ENCODE results near the gene FAM234B. TPM values are rescaled to one million over a fixed set of nuclear protein-coding genes. Genes with fewer than 3 reads are reported as not detected.
A peak's percentile ranks its signal among the peaks of the same experiment; 100 is the strongest.

FAM234B gene
- total RNA-seq, 1 experiment from 2014 or later = 11.4 TPM

GRCh38 chr12:13042666-13043230 is 1.4 kb upstream of the FAM234B start:
- CTCF ChIA-PET = interaction anchor here (1.4 kb wide), 1 partner anchor 59 kb away, joined by 4 read pairs; no protein-coding TSS in a partner anchor
- BruUV-seq (replicated peaks) = no TSS peak
- no peak overlapping the region for H3K4me3 Mint-ChIP-seq (ENCODE audit: unreplicated experiment)

GRCh38 chr12:13044906-13045299 is 722 bp downstream of the FAM234B start:
- peak overlapping the region; percentile 77 for H3K4me3 Mint-ChIP-seq (ENCODE audit: unreplicated experiment)
- Histone ChIP-seq H3K9me3 (no peaks in the 10 kb centered on the region), H3K36me3 (ENCODE audit: control insufficient read depth, insufficient read depth, low read length) (no peaks in the 10 kb centered on the region), H3K4me1 (peaks cover 7% of the 10 kb centered on the region), H3K4me3 (ENCODE audit: low read depth, low read length) (peak overlapping the region; percentile 96), H3K27me3 (replicated peaks; ENCODE audit: control insufficient read depth, insufficient read depth, low read length) (no peaks in the 10 kb centered on the region)
- ChIA-PET CTCF (interaction anchor here (0.6 to 1.0 kb wide), 3 partner anchors 20 to 189 kb away, joined by 3 read pairs; no protein-coding TSS in a partner anchor), POLR2A (interaction anchor here (0.7 kb wide), 1 partner anchor 173 kb away, joined by 7 read pairs; no protein-coding TSS in a partner anchor)
- no peak for TF ChIP-seq CTCF (IDR thresholded peaks at IDR 0.05; ENCODE audit: insufficient read depth in 1 of 2, low read depth in 1 of 2, low read length in 1 of 2, severe bottlenecking in 1 of 2, unreplicated experiment in 1 of 2)
- DNase-seq = no peak
- no peak overlapping the region for H3K27ac Mint-ChIP-seq (ENCODE audit: unreplicated experiment)
- intact Hi-C loops (cut with micrococcal nuclease; ENCODE audit: unreplicated experiment) = loop anchor here (2.0 kb wide), 1 partner anchor 44 kb away; the partner anchor contains the start of gene HEBP1
- H3K9me3 Mint-ChIP-seq (ENCODE audit: unreplicated experiment) = peaks cover 7% of the 10 kb centered on the region
- H3K36me3 Mint-ChIP-seq (ENCODE audit: insufficient read depth, unreplicated experiment) = peaks cover 6% of the 10 kb centered on the region
- BruUV-seq (replicated peaks) = no TSS peak
- H3K4me1 Mint-ChIP-seq (ENCODE audit: low read depth, unreplicated experiment) = peaks cover 10% of the 10 kb centered on the region
- H3K27me3 Mint-ChIP-seq (ENCODE audit: insufficient read depth, unreplicated experiment) = no peaks in the 10 kb centered on the region

More at GRCh38 chr12:13042666-13043230, 1.4 kb upstream of the FAM234B start:
- Histone ChIP-seq H3K9me3 (no peaks in the 10 kb centered on the region), H3K4me1 (peaks cover 13% of the 10 kb centered on the region), H3K4me3 (ENCODE audit: low read depth, low read length) (no peak overlapping the region), H3K36me3 (ENCODE audit: control insufficient read depth, insufficient read depth, low read length) (no peaks in the 10 kb centered on the region), H3K27me3 (replicated peaks; ENCODE audit: control insufficient read depth, insufficient read depth, low read length) (no peaks in the 10 kb centered on the region)
- H3K4me1 Mint-ChIP-seq (ENCODE audit: low read depth, unreplicated experiment) = peaks cover 4% of the 10 kb centered on the region
- DNase-seq = no peak
- intact Hi-C loops (cut with micrococcal nuclease; ENCODE audit: unreplicated experiment) = no loop called here
- no peak for TF ChIP-seq CTCF (IDR thresholded peaks at IDR 0.05; ENCODE audit: insufficient read depth in 1 of 2, low read depth in 1 of 2, low read length in 1 of 2, severe bottlenecking in 1 of 2, unreplicated experiment in 1 of 2)
- POLR2A ChIA-PET = no interaction called here
- no peak overlapping the region for H3K27ac Mint-ChIP-seq (ENCODE audit: unreplicated experiment)
- H3K36me3 Mint-ChIP-seq (ENCODE audit: insufficient read depth, unreplicated experiment) = peaks cover 6% of the 10 kb centered on the region
- no peaks in the 10 kb centered on the region for H3K27me3 Mint-ChIP-seq (ENCODE audit: insufficient read depth, unreplicated experiment)
- no peaks in the 10 kb centered on the region for H3K9me3 Mint-ChIP-seq (ENCODE audit: unreplicated experiment)

- Mint-ChIP-seq H3K36me3 (ENCODE audit: insufficient read depth, unreplicated experiment) (peaks cover 6% of the 10 kb centered on the region), H3K27ac (ENCODE audit: unreplicated experiment) (no peak overlapping the region), H3K4me1 (ENCODE audit: low read depth, unreplicated experiment) (peaks cover 15% of the 10 kb centered on the region), H3K9me3 (ENCODE audit: unreplicated experiment) (peaks cover 11% of the 10 kb centered on the region), H3K4me3 (ENCODE audit: unreplicated experiment) (peak overlapping the region; percentile 1), H3K27me3 (ENCODE audit: insufficient read depth, unreplicated experiment) (no peaks in the 10 kb centered on the region)
- no peak for TF ChIP-seq CTCF (IDR thresholded peaks at IDR 0.05; ENCODE audit: insufficient read depth in 1 of 2, low read depth in 1 of 2, low read length in 1 of 2, severe bottlenecking in 1 of 2, unreplicated experiment in 1 of 2)
- CTCF ChIA-PET = interaction anchor here (1.0 kb wide), 1 partner anchor 166 kb away, joined by 3 read pairs; no protein-coding TSS in a partner anchor
- Histone ChIP-seq H3K27me3 (replicated peaks; ENCODE audit: control insufficient read depth, insufficient read depth, low read length) (no peaks in the 10 kb centered on the region), H3K4me1 (peaks cover 7% of the 10 kb centered on the region), H3K4me3 (ENCODE audit: low read depth, low read length) (no peak overlapping the region), H3K36me3 (ENCODE audit: control insufficient read depth, insufficient read depth, low read length) (no peaks in the 10 kb centered on the region), H3K9me3 (no peaks in the 10 kb centered on the region)
- BruUV-seq (replicated peaks) = no TSS peak
- POLR2A ChIA-PET = no interaction called here
- intact Hi-C loops (cut with micrococcal nuclease; ENCODE audit: unreplicated experiment) = loop anchor here (2.0 kb wide), 1 partner anchor 45 kb away; the partner anchor contains the start of gene HEBP1
- DNase-seq = no peak
Measured at GRCh38 chr12:13045816-13046215, 1.6 kb downstream of the FAM234B start.

Data from Caco-2 (cell line).